ENCODE data around the gene UNC5A.

GRCh38 chr5:176785184-176786145 is 24.9 kb upstream of the UNC5A start:
- TF ChIP-seq, protein P1, sequence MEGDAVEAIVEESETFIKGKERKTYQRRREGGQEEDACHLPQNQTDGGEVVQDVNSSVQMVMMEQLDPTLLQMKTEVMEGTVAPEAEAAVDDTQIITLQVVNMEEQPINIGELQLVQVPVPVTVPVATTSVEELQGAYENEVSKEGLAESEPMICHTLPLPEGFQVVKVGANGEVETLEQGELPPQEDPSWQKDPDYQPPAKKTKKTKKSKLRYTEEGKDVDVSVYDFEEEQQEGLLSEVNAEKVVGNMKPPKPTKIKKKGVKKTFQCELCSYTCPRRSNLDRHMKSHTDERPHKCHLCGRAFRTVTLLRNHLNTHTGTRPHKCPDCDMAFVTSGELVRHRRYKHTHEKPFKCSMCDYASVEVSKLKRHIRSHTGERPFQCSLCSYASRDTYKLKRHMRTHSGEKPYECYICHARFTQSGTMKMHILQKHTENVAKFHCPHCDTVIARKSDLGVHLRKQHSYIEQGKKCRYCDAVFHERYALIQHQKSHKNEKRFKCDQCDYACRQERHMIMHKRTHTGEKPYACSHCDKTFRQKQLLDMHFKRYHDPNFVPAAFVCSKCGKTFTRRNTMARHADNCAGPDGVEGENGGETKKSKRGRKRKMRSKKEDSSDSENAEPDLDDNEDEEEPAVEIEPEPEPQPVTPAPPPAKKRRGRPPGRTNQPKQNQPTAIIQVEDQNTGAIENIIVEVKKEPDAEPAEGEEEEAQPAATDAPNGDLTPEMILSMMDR (IDR thresholded peaks at IDR 0.05), result no peak
- TF ChIP-seq POLR2A (IDR thresholded peaks at IDR 0.05), result no peak
